Nephron (organoid): ENCODE data around the gene XPO5.

Experiments
- H3K27ac Mint-ChIP-seq, 3 experiments: 2 replicates each; pipeline ENCODE4 v1.8.0; 2020; ENCODE audit warnings: mixed read lengths in 3 of 3, mild to moderate bottlenecking in 2 of 3, moderate library complexity in 1 of 3
- H3K27me3 Mint-ChIP-seq: 2 replicates; pipeline ENCODE4 v1.8.0; 2021; ENCODE audit warnings: low read depth, mild to moderate bottlenecking, moderate library complexity, mixed read lengths
- H3K36me3 Mint-ChIP-seq: 2 replicates; pipeline ENCODE4 v1.8.0; 2020; ENCODE audit warnings: low read depth, mixed read lengths
- H3K4me1 Mint-ChIP-seq: 2 replicates; pipeline ENCODE4 v1.8.0; 2020; ENCODE audit warnings: mixed read lengths
- H3K4me3 Mint-ChIP-seq, 3 experiments: 2 replicates each; pipeline ENCODE4 v1.8.0; 2020; ENCODE audit warnings: mild to moderate bottlenecking in 3 of 3, mixed read lengths in 3 of 3, moderate library complexity in 2 of 3
- H3K9me3 Mint-ChIP-seq: 2 replicates; pipeline ENCODE4 v1.8.0; 2020; ENCODE audit warnings: mixed read lengths
- TF ChIP-seq, protein P1 (sequence below), 3 experiments: fragments of 200-600 bp; sonication (generic); IDR thresholded peaks; one replicate each; pipeline ENCODE4 v1.5.0; 2021; ENCODE audit warnings: antibody characterized with exemption in 3 of 3; ENCODE audit not compliant: unreplicated experiment in 3 of 3

The XPO5 gene

DNA sequence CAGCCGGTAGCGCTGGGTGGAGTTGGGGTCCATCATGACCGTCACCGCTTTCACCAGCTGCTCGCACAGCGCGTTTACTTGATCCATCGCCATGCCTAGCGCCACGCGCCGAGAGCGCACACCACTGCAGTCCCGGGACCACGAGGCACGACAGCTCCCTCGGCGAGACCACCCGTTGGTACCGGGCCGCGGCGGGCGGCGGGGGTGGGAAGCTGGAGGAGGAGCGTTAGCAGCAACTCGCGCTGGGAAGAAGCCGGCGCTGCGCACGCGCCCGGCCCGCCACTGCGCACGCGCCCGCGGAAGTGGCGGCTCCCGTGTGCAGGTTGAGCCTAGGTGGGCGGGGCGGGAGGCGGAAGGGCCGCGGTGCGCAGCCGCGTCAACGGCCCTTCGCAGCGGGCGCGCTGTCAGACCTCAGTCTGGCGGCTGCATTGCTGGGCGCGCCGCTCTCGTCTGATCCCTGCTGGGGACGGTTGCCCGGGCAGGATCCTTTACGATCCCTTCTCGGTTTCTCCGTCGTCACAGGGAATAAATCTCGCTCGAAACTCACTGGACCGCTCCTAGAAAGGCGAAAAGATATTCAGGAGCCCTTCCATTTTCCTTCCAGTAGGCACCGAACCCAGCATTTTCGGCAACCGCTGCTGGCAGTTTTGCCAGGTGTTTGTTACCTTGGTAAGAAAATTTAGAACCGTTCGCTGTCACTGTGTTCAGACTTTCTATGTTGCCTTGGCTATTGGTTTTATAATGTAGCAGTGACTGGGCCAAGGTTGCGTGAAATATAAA, at the start of gene XPO5, which contains the start of gene POLH:
XPO5 (minus strand) TSS at position 267 of the 780 bp plus-strand sequence; CDS start at position 93, 174 bp downstream.
POLH (plus strand) TSS at position 414 of the 780 bp plus-strand sequence. CDS start 6,135 bp downstream, outside the sequence.
- Mint-ChIP-seq H3K4me1 (peaks cover 25% of the 10 kb centered on the region), H3K4me3 (peak within 1 kb of the TSS; percentile 96 to 98 (median 96)), H3K36me3 (peaks cover 25% of the 10 kb centered on the region), H3K27me3 (no peaks in the 10 kb centered on the region), H3K9me3 (no peaks in the 10 kb centered on the region), H3K27ac (peak within 1 kb of the TSS; percentile 76 to 91 (median 90))
- TF ChIP-seq, protein P1, sequence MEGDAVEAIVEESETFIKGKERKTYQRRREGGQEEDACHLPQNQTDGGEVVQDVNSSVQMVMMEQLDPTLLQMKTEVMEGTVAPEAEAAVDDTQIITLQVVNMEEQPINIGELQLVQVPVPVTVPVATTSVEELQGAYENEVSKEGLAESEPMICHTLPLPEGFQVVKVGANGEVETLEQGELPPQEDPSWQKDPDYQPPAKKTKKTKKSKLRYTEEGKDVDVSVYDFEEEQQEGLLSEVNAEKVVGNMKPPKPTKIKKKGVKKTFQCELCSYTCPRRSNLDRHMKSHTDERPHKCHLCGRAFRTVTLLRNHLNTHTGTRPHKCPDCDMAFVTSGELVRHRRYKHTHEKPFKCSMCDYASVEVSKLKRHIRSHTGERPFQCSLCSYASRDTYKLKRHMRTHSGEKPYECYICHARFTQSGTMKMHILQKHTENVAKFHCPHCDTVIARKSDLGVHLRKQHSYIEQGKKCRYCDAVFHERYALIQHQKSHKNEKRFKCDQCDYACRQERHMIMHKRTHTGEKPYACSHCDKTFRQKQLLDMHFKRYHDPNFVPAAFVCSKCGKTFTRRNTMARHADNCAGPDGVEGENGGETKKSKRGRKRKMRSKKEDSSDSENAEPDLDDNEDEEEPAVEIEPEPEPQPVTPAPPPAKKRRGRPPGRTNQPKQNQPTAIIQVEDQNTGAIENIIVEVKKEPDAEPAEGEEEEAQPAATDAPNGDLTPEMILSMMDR (IDR thresholded peaks at IDR 0.05; ENCODE audit: unreplicated experiment in 3 of 3): no peak

DNA sequence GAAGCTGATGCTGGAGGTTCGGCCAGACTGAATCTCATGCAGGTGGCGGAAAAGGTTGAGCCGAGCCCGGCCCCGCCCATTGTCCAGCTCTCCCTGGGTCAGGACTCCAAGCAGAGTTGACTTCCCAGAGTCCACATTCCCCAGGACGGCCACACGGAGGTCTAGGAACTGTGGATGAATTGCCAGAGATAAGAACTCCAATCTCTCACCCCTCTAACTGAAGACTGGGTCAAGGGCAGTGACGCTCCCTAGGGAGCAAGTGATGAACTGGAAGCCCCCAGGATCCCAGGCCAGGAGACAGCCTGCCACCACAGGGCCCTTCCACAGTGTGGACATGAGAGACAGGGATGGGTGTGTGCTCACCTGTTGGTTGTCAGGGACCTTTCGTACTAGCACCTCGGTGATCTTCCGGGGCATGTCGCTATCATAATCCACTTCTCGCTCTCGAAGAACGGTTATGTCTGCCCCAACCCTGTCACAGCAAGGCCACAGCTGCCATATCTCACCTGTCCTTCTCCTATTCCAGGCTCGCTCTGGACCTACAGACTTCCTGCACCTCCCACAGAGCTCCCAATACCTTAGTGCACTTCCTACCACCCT, 49.7 kb upstream of the XPO5 start:
- H3K4me3 Mint-ChIP-seq: peak overlapping the region in 2 of 3 experiments; percentile 26 to 47
- TF ChIP-seq, protein P1 (IDR thresholded peaks at IDR 0.05; ENCODE audit: unreplicated experiment in 3 of 3): no peak
- peaks cover 47% of the 10 kb centered on the region for H3K36me3 Mint-ChIP-seq
- H3K9me3 Mint-ChIP-seq: no peaks in the 10 kb centered on the region
- H3K27me3 Mint-ChIP-seq: no peaks in the 10 kb centered on the region
- H3K4me1 Mint-ChIP-seq: peaks cover 26% of the 10 kb centered on the region
- H3K27ac Mint-ChIP-seq: no peak overlapping the region

DNA sequence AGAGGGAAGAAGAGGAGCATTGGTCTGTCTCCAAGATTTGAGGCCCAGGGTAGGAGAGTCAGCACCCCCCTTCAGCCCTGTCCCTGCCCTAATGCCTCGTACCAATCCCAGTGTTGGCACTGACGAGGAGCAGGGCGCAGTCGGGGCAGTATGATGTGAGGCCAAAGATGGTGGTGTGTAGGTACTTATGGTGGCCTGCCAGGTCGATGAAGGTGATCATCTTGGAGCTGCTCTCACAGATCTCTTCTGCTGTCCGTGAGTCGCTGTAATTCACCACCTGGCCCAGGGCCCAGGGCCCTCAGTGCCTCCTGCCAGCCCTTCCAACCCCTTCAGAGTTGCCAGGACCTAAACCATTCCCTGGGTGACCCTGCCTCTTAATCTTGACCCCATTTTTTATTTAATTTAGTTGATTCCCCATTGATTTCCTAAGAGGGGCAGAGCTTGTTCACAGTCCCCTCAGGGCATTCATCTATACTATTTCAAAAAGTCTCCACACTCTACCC, 49.0 kb upstream of the XPO5 start:
- TF ChIP-seq, protein P1 (IDR thresholded peaks at IDR 0.05; ENCODE audit: unreplicated experiment in 3 of 3): no peak
- peaks cover 20% of the 10 kb centered on the region for H3K4me1 Mint-ChIP-seq
- H3K36me3 Mint-ChIP-seq: peaks cover 51% of the 10 kb centered on the region
- no peak overlapping the region for H3K27ac Mint-ChIP-seq
- no peak overlapping the region for H3K4me3 Mint-ChIP-seq
- H3K9me3 Mint-ChIP-seq: no peaks in the 10 kb centered on the region
- no peaks in the 10 kb centered on the region for H3K27me3 Mint-ChIP-seq

DNA sequence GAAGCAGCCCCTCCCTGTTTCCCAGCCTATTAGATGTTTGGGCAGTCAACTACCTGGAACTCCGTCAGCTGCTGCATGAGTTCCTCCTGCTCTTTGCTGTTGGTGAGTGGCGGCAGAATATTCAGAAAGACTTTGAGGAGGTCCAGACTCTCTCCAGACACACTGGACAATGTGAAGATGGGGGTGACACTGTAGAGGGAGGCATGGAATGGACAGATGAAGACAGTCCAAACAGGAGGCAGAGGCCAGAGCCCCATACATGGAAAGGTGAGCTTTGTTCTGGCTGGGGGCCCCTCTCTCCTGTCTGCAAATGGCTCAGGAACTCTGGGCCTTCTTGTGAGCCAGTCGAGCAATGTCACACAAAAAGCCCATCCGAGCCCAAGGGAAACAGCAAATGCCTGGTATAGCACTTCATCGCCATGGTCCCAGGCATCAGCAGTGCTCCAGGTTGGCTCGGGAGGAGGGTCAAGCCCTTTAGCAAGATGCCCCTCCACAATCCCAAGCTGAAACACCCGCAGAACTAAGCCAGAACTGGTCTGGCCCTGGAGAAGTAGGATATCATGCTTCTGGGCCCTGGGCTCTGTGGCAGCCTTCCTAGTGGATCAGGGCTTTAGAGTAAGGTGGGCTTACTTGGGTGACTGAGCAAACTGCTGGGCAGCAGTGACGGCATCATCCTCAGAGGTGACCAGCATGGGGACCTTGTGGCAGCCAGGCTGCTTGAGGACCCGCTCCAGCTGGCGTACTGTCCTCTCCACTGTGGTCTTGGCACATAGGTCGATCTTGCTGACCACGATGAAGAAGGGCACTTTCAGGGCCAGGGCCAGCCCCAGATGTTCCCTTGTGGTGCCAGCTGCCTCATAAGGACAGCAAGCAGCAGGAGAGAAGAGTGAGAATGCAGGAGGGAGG, 48.3 kb upstream of the XPO5 start:
- no peaks in the 10 kb centered on the region for H3K27me3 Mint-ChIP-seq
- no peaks in the 10 kb centered on the region for H3K9me3 Mint-ChIP-seq
- no peak overlapping the region for H3K27ac Mint-ChIP-seq
- H3K4me1 Mint-ChIP-seq: peaks cover 20% of the 10 kb centered on the region
- TF ChIP-seq, protein P1 (IDR thresholded peaks at IDR 0.05; ENCODE audit: unreplicated experiment in 3 of 3): no peak
- peaks cover 57% of the 10 kb centered on the region for H3K36me3 Mint-ChIP-seq
- H3K4me3 Mint-ChIP-seq: peak overlapping the region in 2 of 3 experiments; percentile 22 to 52

DNA sequence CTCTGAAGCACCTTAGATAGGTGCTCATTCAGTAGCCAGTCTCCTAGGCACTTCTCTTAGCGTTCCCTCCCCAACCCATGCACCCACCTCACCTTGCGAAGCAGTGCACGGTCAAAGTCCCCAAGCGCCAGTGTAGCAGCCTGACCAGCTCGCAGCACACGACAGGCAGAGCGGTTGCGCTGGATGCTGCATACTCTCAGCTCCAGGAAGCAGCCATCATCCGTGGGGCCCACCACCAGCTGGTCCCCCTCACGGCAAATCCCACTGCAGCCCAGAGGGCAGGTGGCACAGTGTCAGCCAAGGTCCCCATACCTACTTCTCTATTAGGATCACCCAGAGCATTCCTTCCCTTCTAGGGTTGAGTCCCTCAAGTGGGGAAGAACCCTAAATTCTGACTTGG, 46.7 kb upstream of the XPO5 start:
- Mint-ChIP-seq H3K27ac (no peak overlapping the region), H3K9me3 (no peaks in the 10 kb centered on the region), H3K36me3 (peaks cover 56% of the 10 kb centered on the region), H3K27me3 (no peaks in the 10 kb centered on the region), H3K4me3 (no peak overlapping the region), H3K4me1 (peaks cover 9% of the 10 kb centered on the region)
- TF ChIP-seq, protein P1 (IDR thresholded peaks at IDR 0.05; ENCODE audit: unreplicated experiment in 3 of 3): no peak
